ENCODE measurements around the gene BCAM. TPM values are rescaled to one million over a fixed set of nuclear protein-coding genes. Genes with fewer than 3 reads are reported as not detected.

BCAM gene
- total and polyA plus RNA-seq, 3 experiments from 2014 or later, result not detected

DNA sequence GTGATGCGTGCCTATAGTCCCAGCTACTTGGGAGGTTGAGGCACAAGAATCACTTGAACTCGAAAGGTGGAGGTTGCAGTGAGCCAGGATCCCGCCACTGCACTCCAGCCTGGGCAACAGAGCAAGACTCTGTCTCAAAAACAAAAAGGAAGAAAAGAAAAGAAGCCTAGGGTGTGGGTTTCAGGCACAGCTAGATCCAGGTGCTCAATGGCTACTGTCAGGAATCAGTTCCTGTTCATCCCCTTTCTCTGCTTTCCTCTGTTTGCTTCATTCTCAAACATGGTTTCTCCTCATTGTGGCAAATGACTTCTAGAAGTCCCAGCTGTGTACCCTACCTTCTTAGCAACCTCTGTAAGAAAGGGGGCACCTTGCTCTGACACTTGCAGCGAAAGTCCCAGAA lies 25.4 kb upstream of the BCAM start:
- peaks cover 6 to 18% of the 10 kb centered on the region in 2 donors for H3K27me3 Mint-ChIP-seq
- no peak overlapping the region for H3K4me3 ChIP-seq (ENCODE audit: low read length)
- POLR2A ChIA-PET, result no interaction called here
- H3K4me3 Mint-ChIP-seq, result no peak overlapping the region
- H3K36me3 Mint-ChIP-seq, result no peaks in the 10 kb centered on the region
- H3K27ac Mint-ChIP-seq, result peak overlapping the region in 1 of 8 donors; percentile 73
- H3K4me1 Mint-ChIP-seq, result peaks cover 6% of the 10 kb centered on the region in 3 donors
- H3K4me1 ChIP-seq (ENCODE audit: insufficient read depth, low read length), result peaks cover 3% of the 10 kb centered on the region
- H3K27me3 ChIP-seq (ENCODE audit: insufficient read depth, low read length, poor library complexity, severe bottlenecking), result no peaks in the 10 kb centered on the region
- CTCF ChIA-PET, result interaction anchor here (1.0 to 1.6 kb wide), 5 partner anchors 12 to 60 kb away, joined by 3 to 9 read pairs (median 6); no protein-coding TSS in a partner anchor
- no peaks in the 10 kb centered on the region for H3K9me3 Mint-ChIP-seq
- no peak for DNase-seq
- no peak overlapping the region for H3K27ac ChIP-seq (ENCODE audit: low read depth, low read length)
- H3K36me3 ChIP-seq (ENCODE audit: insufficient read depth, low read length), result no peaks in the 10 kb centered on the region
- no peaks in the 10 kb centered on the region for H3K9me3 ChIP-seq (ENCODE audit: low read length)

DNA sequence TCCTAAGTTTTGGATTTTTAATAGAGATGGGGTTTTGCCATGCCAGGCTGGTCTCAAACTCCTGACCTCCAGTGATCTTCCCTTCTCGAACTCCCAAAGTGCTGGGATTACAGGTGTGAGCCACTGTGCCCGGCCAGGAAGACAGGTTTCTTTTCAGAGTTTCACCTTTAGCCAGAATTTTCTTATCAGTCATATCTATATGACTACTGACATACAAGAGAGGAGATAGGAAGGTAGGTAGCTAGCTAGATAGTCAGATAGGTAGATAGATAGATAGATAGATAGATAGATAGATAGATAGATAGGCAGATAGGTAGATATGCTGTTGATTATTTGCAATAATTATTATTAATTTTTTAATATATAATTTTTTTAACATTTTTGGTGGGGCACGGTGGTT lies 23.6 kb upstream of the BCAM start:
- Histone ChIP-seq H3K4me3 (ENCODE audit: low read length) (no peak overlapping the region), H3K4me1 (ENCODE audit: insufficient read depth, low read length) (peaks cover 3% of the 10 kb centered on the region), H3K27ac (ENCODE audit: low read depth, low read length) (no peak overlapping the region), H3K36me3 (ENCODE audit: insufficient read depth, low read length) (no peaks in the 10 kb centered on the region), H3K9me3 (ENCODE audit: low read length) (no peaks in the 10 kb centered on the region), H3K27me3 (ENCODE audit: insufficient read depth, low read length, poor library complexity, severe bottlenecking) (no peaks in the 10 kb centered on the region)
- Mint-ChIP-seq H3K4me3 (no peak overlapping the region), H3K36me3 (no peaks in the 10 kb centered on the region), H3K4me1 (peaks cover 6% of the 10 kb centered on the region in 3 donors), H3K27me3 (peaks cover 4 to 14% of the 10 kb centered on the region in 2 donors), H3K9me3 (no peaks in the 10 kb centered on the region), H3K27ac (no peak overlapping the region)
- POLR2A ChIA-PET, result no interaction called here
- CTCF ChIA-PET, result interaction anchor here (0.7 to 1.6 kb wide), 3 partner anchors 13 to 73 kb away, joined by 3 to 7 read pairs (median 5); no protein-coding TSS in a partner anchor
- DNase-seq, result no peak

DNA sequence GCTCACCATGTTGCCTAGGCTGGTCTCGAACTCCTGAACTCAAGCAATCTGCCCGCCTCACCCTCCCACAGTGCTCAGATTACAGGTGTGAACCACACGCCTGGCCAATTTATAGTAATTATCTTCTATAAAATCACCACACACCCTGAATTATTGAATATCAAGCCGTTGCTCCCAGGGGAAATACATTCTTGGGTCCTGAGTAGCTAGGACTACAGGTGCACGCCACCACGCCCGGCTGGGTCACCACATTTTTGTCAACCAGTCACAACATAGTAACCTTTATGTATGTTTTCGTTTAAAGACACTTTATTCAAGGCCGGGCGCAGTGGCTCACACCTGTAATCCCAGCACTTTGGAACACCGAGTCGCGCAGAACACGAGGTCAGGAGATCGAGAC lies 22.9 kb upstream of the BCAM start:
- DNase-seq, result no peak
- POLR2A ChIA-PET, result no interaction called here
- no peaks in the 10 kb centered on the region for H3K9me3 ChIP-seq (ENCODE audit: low read length)
- no peaks in the 10 kb centered on the region for H3K9me3 Mint-ChIP-seq
- no peaks in the 10 kb centered on the region for H3K36me3 Mint-ChIP-seq
- no peaks in the 10 kb centered on the region for H3K27me3 ChIP-seq (ENCODE audit: insufficient read depth, low read length, poor library complexity, severe bottlenecking)
- peaks cover 4 to 14% of the 10 kb centered on the region in 2 donors for H3K27me3 Mint-ChIP-seq
- CTCF ChIA-PET, result interaction anchor here (1.4 kb wide), 1 partner anchor 58 kb away, joined by 4 read pairs; no protein-coding TSS in a partner anchor
- no peak overlapping the region for H3K4me3 Mint-ChIP-seq
- no peak overlapping the region for H3K27ac ChIP-seq (ENCODE audit: low read depth, low read length)
- H3K4me1 Mint-ChIP-seq, result peaks cover 6% of the 10 kb centered on the region in 3 donors
- no peaks in the 10 kb centered on the region for H3K36me3 ChIP-seq (ENCODE audit: insufficient read depth, low read length)
- no peak overlapping the region for H3K27ac Mint-ChIP-seq
- no peak overlapping the region for H3K4me3 ChIP-seq (ENCODE audit: low read length)
- H3K4me1 ChIP-seq (ENCODE audit: insufficient read depth, low read length), result peaks cover 3% of the 10 kb centered on the region

DNA sequence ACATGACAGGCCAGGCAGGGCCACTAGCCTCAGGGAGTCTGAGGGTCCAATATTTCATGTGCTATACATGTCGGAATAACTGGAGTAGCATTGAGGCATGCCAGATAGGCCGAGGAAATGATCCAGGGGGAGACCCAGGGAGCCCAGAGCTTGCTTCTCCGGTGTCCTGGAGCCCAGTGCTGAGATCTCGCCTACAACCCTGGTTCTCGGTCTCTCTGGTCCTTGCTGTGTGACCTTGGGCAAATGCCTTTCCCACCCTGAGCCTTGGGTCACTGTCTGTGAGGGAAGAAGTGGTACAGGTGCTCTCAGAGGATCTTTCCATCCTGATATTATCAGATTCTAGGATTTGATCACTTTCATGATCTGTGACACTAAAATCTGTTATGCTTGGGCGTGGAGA lies 19.9 kb upstream of the BCAM start:
- H3K9me3 Mint-ChIP-seq, result no peaks in the 10 kb centered on the region
- H3K4me1 Mint-ChIP-seq, result peaks cover 6% of the 10 kb centered on the region in 3 donors
- POLR2A ChIA-PET, result no interaction called here

DNA sequence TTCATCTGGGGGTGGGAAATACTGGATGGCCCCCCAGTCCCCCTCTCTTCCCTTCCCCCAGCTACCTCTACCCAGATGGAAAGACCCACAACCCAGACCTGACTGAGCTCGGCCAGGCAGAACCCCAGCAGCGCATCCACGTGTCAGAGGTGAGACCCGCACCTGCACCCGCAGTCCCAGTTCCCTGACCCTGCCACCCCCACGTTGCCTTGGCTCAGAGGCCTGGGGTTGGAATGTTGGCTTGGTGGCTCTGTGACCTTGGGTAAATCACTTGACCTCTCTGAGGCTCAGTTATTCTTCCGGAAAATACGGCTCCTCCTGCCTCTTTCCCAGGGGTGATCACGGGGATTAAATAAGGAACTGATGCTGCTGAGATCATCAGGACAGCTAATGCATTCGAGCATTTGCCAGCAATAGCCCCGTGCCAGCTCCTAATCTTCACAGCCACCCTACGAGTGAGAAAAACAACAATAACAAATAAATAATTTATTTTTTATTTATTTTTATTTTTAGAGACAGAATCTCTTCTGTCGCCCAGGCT lies 18.9 kb upstream of the BCAM start:
- H3K36me3 Mint-ChIP-seq, result no peaks in the 10 kb centered on the region
- no peaks in the 10 kb centered on the region for H3K9me3 Mint-ChIP-seq
- Histone ChIP-seq H3K4me3 (ENCODE audit: low read length) (no peak overlapping the region), H3K27ac (ENCODE audit: low read depth, low read length) (no peak overlapping the region), H3K36me3 (ENCODE audit: insufficient read depth, low read length) (no peaks in the 10 kb centered on the region), H3K4me1 (ENCODE audit: insufficient read depth, low read length) (no peaks in the 10 kb centered on the region), H3K27me3 (ENCODE audit: insufficient read depth, low read length, poor library complexity, severe bottlenecking) (no peaks in the 10 kb centered on the region), H3K9me3 (ENCODE audit: low read length) (no peaks in the 10 kb centered on the region)
- H3K4me3 Mint-ChIP-seq, result no peak overlapping the region
- no peak overlapping the region for H3K27ac Mint-ChIP-seq
- CTCF ChIA-PET, result interaction anchor here (1.2 kb wide), 1 partner anchor 19 kb away, joined by 4 read pairs; no protein-coding TSS in a partner anchor
- H3K27me3 Mint-ChIP-seq, result no peaks in the 10 kb centered on the region
- H3K4me1 Mint-ChIP-seq, result no peaks in the 10 kb centered on the region
- DNase-seq, result no peak
- POLR2A ChIA-PET, result no interaction called here

More for the DNA sequence above, 19.9 kb upstream of the BCAM start:
- Histone ChIP-seq H3K36me3 (ENCODE audit: insufficient read depth, low read length) (no peaks in the 10 kb centered on the region), H3K27me3 (ENCODE audit: insufficient read depth, low read length, poor library complexity, severe bottlenecking) (no peaks in the 10 kb centered on the region), H3K4me3 (ENCODE audit: low read length) (no peak overlapping the region), H3K27ac (ENCODE audit: low read depth, low read length) (no peak overlapping the region), H3K9me3 (ENCODE audit: low read length) (no peaks in the 10 kb centered on the region), H3K4me1 (ENCODE audit: insufficient read depth, low read length) (peaks cover 3% of the 10 kb centered on the region)
- H3K27ac Mint-ChIP-seq, result peak overlapping the region in 2 of 8 donors; percentile 17 to 27
- H3K36me3 Mint-ChIP-seq, result no peaks in the 10 kb centered on the region
- no peak for DNase-seq
- CTCF ChIA-PET, result interaction anchor here (1.2 kb wide), 1 partner anchor 18 kb away, joined by 4 read pairs; no protein-coding TSS in a partner anchor
- peaks cover 0 to 7% of the 10 kb centered on the region in 2 donors for H3K27me3 Mint-ChIP-seq
- no peak overlapping the region for H3K4me3 Mint-ChIP-seq

DNA sequence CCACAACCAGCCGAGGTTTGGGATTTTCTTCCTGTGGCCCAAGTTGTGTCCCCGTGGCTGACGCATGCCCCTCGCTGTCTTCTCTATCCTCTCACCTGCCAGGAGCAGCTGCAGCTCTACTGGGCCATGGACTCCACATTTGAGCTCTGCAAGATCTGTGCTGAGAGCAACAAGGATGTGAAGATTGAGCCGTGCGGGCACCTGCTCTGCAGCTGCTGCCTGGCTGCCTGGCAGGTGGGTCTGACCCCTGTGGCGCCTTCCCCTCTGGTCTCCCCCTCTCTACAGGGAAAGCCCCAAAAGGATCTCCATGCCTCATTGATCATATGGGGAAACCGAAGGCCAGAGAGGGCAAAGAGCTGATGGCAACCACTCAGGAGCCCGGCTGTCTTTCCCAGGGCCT lies 16.6 kb upstream of the BCAM start:
- Histone ChIP-seq H3K9me3 (ENCODE audit: low read length) (no peaks in the 10 kb centered on the region), H3K4me3 (ENCODE audit: low read length) (no peak overlapping the region), H3K4me1 (ENCODE audit: insufficient read depth, low read length) (no peaks in the 10 kb centered on the region), H3K27ac (ENCODE audit: low read depth, low read length) (no peak overlapping the region), H3K27me3 (ENCODE audit: insufficient read depth, low read length, poor library complexity, severe bottlenecking) (no peaks in the 10 kb centered on the region), H3K36me3 (ENCODE audit: insufficient read depth, low read length) (no peaks in the 10 kb centered on the region)
- H3K36me3 Mint-ChIP-seq, result no peaks in the 10 kb centered on the region
- no peak overlapping the region for H3K27ac Mint-ChIP-seq
- no peaks in the 10 kb centered on the region for H3K9me3 Mint-ChIP-seq
- no peaks in the 10 kb centered on the region for H3K27me3 Mint-ChIP-seq
- H3K4me1 Mint-ChIP-seq, result peaks cover 5 to 10% (median 8%) of the 10 kb centered on the region in 3 donors
- ChIA-PET POLR2A (no interaction called here), CTCF (no interaction called here)
- DNase-seq, result no peak
- no peak overlapping the region for H3K4me3 Mint-ChIP-seq

DNA sequence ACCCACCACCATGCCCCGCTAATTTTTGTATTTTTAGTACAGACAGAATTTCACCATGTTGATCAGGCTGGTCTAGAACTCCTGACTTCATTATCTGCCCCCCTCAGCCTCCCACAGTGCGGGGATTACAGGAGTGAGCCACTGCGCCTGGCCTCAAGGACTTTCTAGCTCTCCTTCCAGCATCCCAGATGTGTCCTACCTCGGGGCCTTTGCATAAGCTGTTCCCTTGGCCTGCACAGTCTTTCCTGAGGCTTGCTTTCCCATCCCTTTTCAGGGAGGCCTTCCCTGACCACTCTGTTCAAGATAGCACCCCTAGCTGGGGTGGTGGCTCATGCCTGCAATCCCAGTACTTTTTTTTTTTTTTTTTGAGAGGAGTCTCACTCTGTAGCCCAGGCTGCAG lies 14.3 kb upstream of the BCAM start:
- H3K27ac ChIP-seq (ENCODE audit: low read depth, low read length), result no peak overlapping the region
- H3K27me3 ChIP-seq (ENCODE audit: insufficient read depth, low read length, poor library complexity, severe bottlenecking), result no peaks in the 10 kb centered on the region
- no peaks in the 10 kb centered on the region for H3K9me3 ChIP-seq (ENCODE audit: low read length)
- no peak overlapping the region for H3K4me3 ChIP-seq (ENCODE audit: low read length)
- CTCF ChIA-PET, result interaction anchor here (0.7 to 1.2 kb wide), 2 partner anchors 41 to 91 kb away, joined by 3 to 4 read pairs; no protein-coding TSS in a partner anchor
- Mint-ChIP-seq H3K4me3 (no peak overlapping the region), H3K9me3 (no peaks in the 10 kb centered on the region), H3K27ac (no peak overlapping the region), H3K27me3 (peaks cover 0 to 2% of the 10 kb centered on the region in 2 donors), H3K4me1 (peaks cover 5 to 10% (median 8%) of the 10 kb centered on the region in 3 donors), H3K36me3 (no peaks in the 10 kb centered on the region)
- no peaks in the 10 kb centered on the region for H3K36me3 ChIP-seq (ENCODE audit: insufficient read depth, low read length)
- no peaks in the 10 kb centered on the region for H3K4me1 ChIP-seq (ENCODE audit: insufficient read depth, low read length)
- no peak for DNase-seq
- POLR2A ChIA-PET, result no interaction called here

DNA sequence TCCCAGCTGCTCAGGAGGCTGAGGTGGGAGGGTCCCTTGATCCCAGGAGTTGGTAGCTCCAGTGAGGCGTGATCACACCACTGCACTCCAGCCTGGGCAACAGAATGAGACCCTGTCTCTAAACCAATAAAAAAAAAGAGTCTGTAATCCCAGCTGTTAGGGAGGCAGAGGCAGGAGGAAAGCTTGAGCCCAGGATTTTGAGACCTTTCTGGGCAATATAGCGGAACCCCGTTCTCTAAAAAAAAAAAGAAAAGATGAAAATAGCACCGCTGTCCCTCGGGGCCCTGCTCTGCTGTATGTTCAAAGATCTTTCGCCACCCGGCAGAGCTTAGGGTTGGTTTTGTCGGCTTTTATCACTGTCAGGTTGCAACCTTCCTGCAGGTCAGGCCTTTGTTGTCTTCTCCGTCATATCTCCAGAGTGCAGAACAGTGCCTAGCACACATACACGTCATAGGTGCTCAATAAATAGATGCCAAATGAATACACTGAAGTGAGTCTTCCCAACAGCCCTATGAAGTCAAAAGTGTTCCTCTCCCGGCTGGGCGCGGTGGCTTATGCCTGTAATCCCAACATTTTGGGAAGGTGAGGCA lies 13.4 kb upstream of the BCAM start:
- Mint-ChIP-seq H3K9me3 (no peaks in the 10 kb centered on the region), H3K4me1 (peaks cover 5 to 10% (median 8%) of the 10 kb centered on the region in 3 donors), H3K27ac (peak overlapping the region in 1 of 8 donors; percentile 43), H3K36me3 (no peaks in the 10 kb centered on the region), H3K27me3 (peaks cover 0 to 2% of the 10 kb centered on the region in 2 donors), H3K4me3 (no peak overlapping the region)
- no peaks in the 10 kb centered on the region for H3K4me1 ChIP-seq (ENCODE audit: insufficient read depth, low read length)
- no peak overlapping the region for H3K4me3 ChIP-seq (ENCODE audit: low read length)
- H3K27ac ChIP-seq (ENCODE audit: low read depth, low read length), result no peak overlapping the region
- H3K36me3 ChIP-seq (ENCODE audit: insufficient read depth, low read length), result no peaks in the 10 kb centered on the region
- H3K27me3 ChIP-seq (ENCODE audit: insufficient read depth, low read length, poor library complexity, severe bottlenecking), result no peaks in the 10 kb centered on the region
- DNase-seq, result no peak
- H3K9me3 ChIP-seq (ENCODE audit: low read length), result no peaks in the 10 kb centered on the region
- CTCF ChIA-PET, result interaction anchor here (0.7 to 1.2 kb wide), 2 partner anchors 40 to 92 kb away, joined by 3 to 4 read pairs; no protein-coding TSS in a partner anchor
- POLR2A ChIA-PET, result no interaction called here

Data from CD8-positive, alpha-beta memory T cell (primary cell).